ENCODE measurements around the gene COL6A3.

Gene COL6A3

DNA sequence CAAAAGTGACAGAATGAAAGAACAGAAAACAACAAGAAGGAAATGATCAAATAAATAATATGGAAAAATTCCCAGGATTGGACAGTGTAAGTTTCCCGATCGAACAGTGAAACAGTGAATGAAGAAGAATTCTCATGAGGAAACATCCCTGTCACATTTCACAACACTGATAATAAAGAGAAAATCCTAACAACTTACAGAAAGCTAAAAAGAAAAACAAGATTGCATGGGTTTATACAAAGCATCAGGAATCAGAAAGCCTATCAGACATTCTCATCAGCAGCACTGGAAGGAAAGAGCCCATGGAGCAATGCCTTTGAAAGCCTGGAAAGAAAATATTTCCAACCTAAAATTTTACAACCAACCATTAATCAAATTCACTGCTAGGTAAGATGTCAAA, 9.9 kb upstream of the COL6A3 start:
- ChIA-PET POLR2A (ENCODE audit: low non-redundant PET) (no interaction called here), CTCF (interaction anchor here (0.6 kb wide), 1 partner anchor 47 kb away, joined by 4 read pairs; no protein-coding TSS in a partner anchor)
- no peak overlapping the region for H3K27ac ChIP-seq
- TF ChIP-seq, protein P1, sequence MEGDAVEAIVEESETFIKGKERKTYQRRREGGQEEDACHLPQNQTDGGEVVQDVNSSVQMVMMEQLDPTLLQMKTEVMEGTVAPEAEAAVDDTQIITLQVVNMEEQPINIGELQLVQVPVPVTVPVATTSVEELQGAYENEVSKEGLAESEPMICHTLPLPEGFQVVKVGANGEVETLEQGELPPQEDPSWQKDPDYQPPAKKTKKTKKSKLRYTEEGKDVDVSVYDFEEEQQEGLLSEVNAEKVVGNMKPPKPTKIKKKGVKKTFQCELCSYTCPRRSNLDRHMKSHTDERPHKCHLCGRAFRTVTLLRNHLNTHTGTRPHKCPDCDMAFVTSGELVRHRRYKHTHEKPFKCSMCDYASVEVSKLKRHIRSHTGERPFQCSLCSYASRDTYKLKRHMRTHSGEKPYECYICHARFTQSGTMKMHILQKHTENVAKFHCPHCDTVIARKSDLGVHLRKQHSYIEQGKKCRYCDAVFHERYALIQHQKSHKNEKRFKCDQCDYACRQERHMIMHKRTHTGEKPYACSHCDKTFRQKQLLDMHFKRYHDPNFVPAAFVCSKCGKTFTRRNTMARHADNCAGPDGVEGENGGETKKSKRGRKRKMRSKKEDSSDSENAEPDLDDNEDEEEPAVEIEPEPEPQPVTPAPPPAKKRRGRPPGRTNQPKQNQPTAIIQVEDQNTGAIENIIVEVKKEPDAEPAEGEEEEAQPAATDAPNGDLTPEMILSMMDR (conservative IDR thresholded peaks at IDR 0.05; ENCODE audit: low read depth), result no peak
- no peak for DNase-seq (ENCODE audit: low spot score)

DNA sequence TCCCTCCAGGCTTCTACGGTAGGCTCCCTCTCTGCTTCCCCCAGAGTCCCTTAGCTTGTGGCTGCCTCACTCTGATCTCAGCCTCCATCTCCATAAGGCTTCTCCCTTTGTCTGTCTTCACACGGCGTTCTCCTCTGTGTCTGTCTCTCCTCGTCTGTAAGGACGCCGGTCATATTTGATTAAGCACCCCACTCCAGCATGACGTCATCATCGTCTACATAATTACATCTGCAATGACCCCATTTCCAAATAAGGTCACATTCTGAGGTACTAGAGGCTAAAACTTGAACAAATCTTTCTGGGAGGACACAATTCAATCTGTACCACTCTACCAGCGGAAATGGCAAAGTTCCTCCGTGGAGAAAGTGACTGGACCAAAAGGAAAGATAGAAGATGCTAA, 8.3 kb upstream of the COL6A3 start:
- DNase-seq (ENCODE audit: low spot score), result no peak
- no peak overlapping the region for H3K27ac ChIP-seq
- TF ChIP-seq, protein P1 (conservative IDR thresholded peaks at IDR 0.05; ENCODE audit: low read depth), result no peak
- POLR2A ChIA-PET (ENCODE audit: low non-redundant PET), result no interaction called here
- CTCF ChIA-PET, result interaction anchor here (0.6 to 3.8 kb wide), 18 partner anchors 8 to 1647 kb away, joined by 3 to 29 read pairs (median 4); no protein-coding TSS in a partner anchor

DNA sequence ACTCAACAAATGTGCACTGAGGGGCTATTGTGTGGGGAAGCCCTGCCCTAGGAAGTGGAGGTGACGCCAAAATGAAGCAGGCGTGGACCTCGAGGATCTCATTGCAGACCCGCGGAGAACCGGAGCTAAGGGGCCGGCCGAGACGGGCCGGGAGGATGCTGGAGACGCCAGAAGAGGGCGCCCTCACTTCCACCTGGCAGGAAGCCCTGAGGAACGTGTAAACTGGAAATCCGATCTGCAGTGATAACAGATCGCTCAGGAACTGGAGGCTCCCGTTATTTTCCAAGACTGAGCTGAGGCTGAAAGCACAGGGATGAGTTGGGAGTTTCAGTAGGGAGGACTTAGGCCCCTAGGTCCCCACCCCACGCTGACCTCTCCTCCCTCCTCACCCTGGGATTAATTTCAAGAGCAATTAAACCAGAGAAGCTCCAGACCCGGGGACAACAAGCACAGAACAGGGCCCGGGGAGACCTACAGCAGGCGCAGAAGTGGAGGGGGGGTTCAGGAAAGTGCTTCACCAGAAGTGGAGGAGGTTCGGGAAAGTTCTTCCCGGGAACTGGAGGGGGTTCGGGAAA, 7.7 kb upstream of the COL6A3 start:
- peak; percentile 71 for DNase-seq (ENCODE audit: low spot score)
- TF ChIP-seq, protein P1 (conservative IDR thresholded peaks at IDR 0.05; ENCODE audit: low read depth), result peak; percentile 71
- no peak overlapping the region for H3K27ac ChIP-seq
- CTCF ChIA-PET, result interaction anchor here (0.5 to 3.8 kb wide), 29 partner anchors 9 to 1647 kb away, joined by 3 to 29 read pairs (median 4); no protein-coding TSS in a partner anchor
- POLR2A ChIA-PET (ENCODE audit: low non-redundant PET), result no interaction called here

DNA sequence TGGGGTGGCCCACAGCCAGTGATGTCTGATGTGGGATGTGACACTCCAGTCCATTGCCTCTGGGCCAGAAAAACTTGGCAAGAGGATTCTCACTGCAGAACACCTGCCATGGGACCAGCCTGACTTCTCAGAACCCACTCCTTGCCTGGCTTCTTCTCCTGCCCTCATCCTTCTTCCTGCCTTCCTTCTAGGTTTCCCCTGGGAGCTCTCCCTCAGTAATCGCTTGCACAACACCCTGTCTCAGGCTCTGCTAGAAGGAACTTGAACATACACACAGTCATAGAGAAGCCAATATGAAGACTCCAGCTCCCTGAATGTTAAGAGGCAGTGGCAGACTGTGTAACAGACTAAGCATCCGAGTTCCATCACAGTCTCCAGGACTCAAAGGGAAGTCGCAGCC, 4.3 kb upstream of the COL6A3 start:
- H3K27ac ChIP-seq, result no peak overlapping the region
- CTCF ChIA-PET, result interaction anchor here (1.0 to 2.7 kb wide), 2 partner anchors 154 to 262 kb away, joined by 5 to 8 read pairs; no protein-coding TSS in a partner anchor
- DNase-seq (ENCODE audit: low spot score), result no peak
- TF ChIP-seq, protein P1 (conservative IDR thresholded peaks at IDR 0.05; ENCODE audit: low read depth), result no peak
- POLR2A ChIA-PET (ENCODE audit: low non-redundant PET), result no interaction called here

DNA sequence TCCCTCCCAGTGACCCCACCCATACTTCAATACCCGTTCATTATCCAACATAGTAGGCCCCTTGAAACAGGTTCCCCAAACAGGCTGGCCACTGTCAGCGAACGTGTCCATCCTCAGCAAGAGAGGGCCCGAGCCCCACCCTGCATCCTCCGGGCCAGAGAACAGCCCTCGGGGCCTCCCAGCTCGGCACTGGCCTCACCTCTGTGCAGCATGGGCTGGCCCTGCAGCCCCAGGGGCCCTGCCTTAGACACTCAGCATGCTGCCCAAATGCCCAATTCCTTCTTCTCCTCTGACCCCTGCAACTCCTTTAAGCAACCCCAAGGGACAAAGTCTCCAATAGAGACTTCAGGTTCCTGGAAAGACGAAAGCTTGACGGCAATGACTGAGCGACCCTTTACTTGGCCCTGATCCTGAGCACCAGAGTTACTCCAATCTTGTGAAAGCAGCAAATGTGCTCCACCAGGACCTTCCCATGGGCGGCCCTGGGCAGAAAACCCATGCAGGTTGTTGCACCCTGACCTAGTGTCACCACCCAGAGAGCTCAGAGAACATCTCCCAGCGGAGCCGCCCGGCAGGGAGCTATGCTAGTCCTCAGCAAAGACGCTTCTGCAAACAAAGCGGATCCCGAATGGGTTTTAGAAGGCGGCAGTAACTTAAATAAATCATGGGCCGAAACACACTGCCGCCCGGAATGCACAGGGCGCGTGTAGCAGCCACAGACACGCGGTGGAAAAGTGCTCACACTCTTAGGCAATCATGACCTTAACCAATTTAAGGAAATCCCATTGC, 782 bp downstream of the COL6A3 start:
- no peak for DNase-seq (ENCODE audit: low spot score)
- POLR2A ChIA-PET (ENCODE audit: low non-redundant PET), result no interaction called here
- TF ChIP-seq, protein P1 (conservative IDR thresholded peaks at IDR 0.05; ENCODE audit: low read depth), result no peak
- CTCF ChIA-PET, result interaction anchor here (0.6 kb wide), 1 partner anchor 21 kb away, joined by 3 read pairs; no protein-coding TSS in a partner anchor
- H3K27ac ChIP-seq, result no peak overlapping the region

DNA sequence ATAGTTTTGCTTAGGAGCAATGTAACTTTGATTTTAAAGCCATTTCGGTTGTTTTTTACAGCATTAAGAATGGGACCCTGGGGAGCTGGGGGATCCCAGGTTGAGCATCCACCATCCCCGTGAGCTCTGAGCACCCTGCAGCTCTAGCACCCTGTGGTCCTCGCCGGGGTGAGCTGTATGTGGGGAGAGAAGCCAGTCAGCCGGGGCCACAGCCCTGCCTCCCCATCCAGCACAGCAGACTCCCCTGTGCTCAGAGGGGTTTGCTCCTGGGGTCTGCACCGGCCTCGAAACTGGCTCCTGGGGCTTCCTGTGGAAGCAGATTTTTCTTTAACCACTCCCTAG, 1.3 kb downstream of the COL6A3 start:
- ChIA-PET POLR2A (ENCODE audit: low non-redundant PET) (no interaction called here), CTCF (no interaction called here)
- TF ChIP-seq, protein P1 (conservative IDR thresholded peaks at IDR 0.05; ENCODE audit: low read depth), result no peak
- DNase-seq (ENCODE audit: low spot score), result no peak
- no peak overlapping the region for H3K27ac ChIP-seq

Measured in RWPE1 (cell line).